Renal cortical epithelial cell (primary cell): Measurements from ENCODE around the gene SCN1B. TPM values are rescaled to one million over a fixed set of nuclear protein-coding genes. Genes with fewer than 3 reads are reported as not detected.
A peak's percentile ranks its signal among the peaks of the same experiment; 100 is the strongest.
"Not testable (repeated sequence)": the region's sequence is repeated elsewhere in the genome, so short reads cannot be mapped to it uniquely, and the experiment has no call there.

Source experiments
- DNase-seq: peaks from one replicate; pipeline ENCODE4 v3.0.0-alpha.2; 2011; ENCODE audit warnings: low read depth
- total RNA-seq: library from RNA; depleted of rRNA; stranded (reverse); fragments of >200 nt; gene quantifications from 2 replicates; pipeline ENCODE4 v1.2.3, GENCODE V29; 2014

Gene SCN1B
- total RNA-seq, 1 donor from 2014 or later: 2.7 TPM

DNA sequence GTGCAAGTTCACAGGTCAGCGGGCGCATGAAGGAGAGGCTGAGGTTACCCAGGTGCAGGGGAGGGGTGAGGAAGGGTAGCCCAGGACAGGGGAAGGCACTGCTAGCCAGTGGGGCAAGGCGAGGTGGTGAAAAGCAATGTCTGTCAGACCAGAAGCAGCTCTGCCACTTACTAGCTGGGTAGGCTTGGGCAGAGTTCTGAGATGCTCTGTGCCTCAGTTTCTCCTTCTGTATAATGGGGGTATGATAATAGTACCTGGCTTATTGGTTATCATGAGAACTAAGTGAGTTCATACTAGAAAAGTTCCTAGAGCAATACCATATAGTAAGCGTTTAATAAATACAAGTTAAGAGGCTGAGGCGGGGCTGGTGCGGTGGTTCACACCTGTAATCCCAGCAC is 14.3 kb upstream of the SCN1B start:
- no peak for DNase-seq

DNA sequence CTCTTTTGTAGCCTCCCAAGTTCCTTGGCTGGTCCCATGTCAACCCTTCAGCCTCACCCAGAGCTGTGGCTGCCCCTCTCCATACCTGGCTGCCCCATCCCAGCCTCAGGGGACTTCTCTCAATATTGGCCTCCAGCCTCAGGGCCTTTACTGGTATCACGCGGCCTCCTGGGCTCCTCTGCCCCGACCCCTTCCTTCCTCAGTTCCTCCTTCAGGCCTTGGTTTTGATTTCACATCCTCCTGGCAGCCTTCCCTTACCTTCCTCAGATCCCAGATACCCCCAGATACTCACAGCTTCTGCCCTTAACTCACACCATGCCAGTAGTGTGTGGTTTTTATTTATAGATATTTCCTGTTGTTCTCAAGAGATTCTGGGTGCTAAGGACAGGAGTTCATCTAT is 12.8 kb upstream of the SCN1B start:
- DNase-seq: no peak

DNA sequence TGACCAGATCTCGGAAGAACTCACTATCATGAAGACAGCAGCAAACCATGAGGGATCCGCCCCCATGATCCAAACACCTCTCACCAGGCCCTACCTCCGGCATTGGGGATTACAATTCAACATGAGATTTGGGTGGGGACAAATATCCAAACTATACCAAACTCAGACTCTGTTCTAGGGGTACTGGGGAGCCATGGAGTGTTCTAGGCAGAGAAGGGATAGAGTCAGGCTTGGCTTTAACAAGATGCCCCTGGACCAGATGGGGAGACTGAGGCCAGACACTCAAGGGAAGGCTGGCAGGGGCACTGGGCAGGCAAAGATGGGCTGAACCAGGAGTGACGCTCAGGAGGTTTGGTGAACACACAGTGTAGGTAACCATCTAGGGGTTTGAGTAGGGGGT is 11.9 kb upstream of the SCN1B start:
- no peak for DNase-seq

DNA sequence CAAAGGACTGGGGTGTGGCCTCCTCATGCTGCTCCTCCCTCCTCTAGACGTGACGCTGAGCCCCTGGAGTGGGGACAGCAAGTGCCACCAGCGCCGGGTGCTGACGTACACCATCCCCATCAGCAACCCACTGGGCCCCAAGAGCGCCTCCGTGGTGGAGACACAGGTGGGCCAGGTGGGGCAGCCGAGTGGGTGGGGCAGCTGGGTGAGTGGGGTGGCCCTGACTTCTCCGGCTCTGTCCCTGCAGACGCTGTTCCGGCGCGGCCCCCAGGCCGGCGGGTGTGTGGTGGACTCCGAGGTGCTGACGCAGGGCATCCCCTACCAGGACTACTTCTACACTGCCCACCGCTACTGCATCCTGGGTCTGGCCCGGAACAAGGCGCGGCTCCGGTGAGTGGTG is 11.1 kb upstream of the SCN1B start:
- DNase-seq: no peak

DNA sequence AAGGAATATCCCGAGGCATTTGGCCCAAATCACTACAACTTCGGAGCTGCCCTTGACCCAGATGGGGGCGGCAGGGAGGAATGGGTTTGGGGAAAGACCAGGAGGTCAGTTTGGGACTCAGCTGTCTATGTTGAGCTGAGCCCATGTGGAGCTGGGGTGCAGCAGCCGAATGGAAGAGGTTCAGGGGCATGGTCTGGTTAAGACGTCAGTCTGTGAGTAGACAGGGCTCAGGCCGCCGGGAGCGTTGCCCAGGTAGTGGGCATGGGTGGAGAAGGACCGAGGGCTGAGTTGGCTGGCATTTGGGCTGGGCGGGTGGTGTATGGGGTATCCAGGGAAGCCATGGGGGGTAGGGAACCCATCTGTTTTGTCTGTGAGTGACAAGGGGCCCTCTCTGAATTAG is 9.3 kb upstream of the SCN1B start:
- DNase-seq: no peak

DNA sequence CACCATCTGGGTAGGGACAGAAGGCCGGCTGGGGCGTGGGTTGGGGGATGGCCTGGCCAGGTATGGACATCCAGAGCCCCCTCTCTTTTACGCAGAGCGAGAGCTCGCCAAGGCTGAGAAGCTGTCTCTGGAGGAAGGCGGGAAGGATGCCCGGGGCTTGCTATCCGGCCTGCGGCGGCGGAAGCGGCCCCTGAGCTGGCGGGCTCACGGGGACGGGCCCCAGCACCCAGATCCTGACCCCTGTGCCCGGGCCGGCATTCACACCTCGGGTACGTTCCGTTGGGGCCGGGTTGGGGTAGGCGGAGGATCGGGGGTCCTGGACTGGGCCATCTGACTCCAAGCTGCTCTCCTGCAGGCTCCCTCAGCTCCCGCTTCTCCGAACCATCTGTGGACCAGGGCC is 8.7 kb upstream of the SCN1B start:
- no peak for DNase-seq

DNA sequence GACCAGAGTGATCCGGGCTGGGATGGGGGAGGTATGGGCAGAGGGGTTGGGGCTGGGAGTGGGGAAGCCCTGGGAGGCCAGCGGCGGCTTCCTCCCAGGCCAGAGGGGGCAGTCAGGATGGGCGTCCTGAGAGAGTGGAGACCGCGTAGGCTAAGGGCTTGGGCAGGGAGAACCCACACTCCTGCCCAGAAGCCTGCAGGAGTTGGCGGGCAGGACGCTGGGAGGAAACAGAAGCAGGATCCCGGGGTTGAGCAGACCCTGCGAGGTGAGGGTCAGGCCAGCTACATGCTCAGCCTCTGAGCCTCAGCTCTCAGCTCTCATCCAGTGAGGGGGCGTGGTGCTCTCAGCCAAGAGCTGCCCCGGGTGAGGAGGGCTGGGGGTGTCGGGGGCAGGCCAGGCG is 7.8 kb upstream of the SCN1B start:
- DNase-seq: no peak

DNA sequence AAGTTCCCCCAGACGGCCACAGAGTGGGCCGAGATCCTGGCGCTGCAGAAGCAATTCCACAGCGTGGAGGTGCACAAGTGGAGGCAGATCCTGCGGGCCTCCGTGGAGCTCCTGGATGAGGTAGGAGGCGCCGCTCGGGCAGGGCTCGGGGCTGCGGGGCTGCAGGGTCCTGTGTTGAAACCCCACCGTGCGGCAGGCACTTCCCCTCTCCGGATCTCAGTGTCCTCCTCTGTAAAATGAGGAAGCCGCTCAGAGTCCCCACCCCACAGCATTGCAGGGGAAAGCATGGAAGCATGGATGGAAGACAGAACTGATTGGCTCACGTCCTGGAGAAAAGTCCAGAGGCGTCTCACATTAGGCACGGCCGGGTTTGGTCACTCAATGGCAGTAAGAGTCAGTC is 6.8 kb upstream of the SCN1B start:
- DNase-seq: no peak

DNA sequence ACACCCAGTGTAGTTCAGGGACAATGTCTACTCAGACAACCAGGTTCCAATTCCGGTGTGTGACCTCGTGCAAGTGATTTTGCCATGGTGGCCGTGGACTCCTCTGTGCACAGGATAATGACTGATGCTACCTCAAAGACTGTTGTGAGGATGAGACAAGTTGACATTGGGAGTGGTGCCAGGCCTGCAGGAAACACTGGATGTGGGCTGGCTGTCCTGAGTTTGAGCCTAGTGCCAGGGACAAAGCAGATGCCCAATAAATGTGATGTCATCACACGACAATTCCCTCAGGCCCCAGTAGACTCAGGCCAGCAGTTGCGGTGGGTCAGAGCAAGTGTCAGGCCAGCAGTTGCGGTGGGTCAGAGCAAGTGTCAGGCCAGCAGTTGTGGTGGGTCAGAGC is 6.2 kb upstream of the SCN1B start:
- DNase-seq: no peak

DNA sequence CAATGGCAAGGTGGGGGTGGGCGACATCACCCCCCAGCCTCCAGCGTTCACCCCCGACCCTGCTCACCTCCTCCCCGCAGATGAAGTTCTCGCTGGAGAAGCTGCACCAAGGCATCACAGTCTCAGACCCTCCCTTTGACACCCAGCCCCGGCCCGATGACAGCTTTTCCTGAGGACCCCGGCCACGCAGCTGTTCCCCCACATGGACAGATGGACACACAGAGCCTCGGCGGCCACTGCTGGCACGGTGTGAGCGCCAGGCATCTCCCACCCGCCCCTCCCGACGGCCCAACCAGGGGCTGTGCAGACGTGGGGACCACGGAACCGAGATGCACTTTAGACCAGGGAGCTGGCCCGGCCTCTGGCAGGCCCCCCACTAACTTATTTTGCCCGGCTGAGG is 4.3 kb upstream of the SCN1B start:
- no peak for DNase-seq

DNA sequence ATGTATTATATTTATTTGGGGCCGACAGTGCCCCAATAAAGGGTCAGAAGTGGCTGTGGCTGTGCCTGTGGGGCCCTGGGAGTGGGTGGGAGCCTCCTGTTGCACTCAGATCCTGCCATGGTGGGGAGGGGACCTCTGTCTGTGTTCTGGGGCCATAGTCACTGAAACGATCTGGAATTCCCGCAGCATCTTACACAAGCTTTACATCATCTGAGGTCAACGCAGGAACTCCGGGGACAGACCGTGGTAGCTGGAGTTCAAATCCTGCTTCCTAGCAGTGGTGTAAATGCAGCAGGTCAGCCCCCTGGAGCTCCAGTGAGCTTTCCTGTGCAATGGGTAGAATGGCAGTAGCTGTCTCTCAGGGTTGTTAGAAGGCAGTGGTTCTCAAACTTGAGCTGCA is 3.9 kb upstream of the SCN1B start:
- no peak for DNase-seq

DNA sequence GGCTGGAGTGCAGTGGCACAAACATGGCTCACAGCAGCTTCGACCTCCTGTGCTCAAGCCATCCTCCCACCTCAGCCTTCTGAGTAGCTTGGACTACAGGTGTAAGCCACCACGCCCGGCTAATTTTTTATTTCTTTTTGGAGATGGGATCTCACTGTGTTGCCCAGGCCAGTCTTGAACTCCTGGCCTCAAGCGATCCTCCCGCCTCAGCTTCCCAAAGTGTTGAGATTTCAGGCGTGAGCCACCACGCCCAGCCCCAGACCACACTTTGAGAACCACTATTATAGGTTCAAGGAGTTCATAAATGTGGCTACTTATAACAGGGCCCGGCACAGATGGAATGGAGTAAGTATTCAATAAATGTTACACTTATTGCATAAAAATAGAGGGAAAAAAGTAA is 3.3 kb upstream of the SCN1B start:
- no peak for DNase-seq

DNA sequence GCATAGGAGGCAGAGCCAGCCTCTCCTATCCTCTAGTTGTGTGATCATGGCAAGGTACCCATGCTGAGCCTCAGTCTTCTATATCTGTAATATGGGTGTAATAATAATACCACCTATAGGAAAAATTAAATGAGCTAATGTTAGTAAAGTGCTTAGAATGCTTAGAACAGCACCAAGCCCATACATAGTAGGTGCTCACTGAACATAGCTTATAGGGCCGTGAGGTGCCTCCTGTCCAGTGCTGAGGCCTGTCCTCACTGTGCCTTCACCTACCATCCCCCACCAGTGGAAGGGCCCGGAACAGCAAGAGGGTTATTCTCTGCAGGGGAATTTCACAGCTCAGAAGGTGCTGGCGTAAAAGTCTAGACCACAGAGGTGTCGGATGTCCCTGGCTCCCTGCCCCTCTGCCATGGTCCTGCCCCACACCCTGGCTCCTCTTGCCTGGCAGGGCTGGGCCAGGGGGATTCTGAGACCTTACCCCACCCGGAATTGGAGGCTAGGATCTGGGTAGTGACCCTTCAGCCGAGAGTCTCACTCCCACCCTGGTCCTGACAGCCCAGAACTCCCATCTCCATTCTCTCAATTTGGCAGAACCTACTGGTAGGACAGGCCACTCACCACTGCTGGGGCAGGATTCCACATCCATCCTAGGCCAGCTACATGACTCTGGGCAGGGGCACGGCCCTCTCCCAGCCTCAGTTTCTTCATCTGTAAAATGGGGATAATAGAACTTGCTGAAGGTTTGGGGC is 2.2 kb upstream of the SCN1B start:
- peak; percentile 41 for DNase-seq

DNA sequence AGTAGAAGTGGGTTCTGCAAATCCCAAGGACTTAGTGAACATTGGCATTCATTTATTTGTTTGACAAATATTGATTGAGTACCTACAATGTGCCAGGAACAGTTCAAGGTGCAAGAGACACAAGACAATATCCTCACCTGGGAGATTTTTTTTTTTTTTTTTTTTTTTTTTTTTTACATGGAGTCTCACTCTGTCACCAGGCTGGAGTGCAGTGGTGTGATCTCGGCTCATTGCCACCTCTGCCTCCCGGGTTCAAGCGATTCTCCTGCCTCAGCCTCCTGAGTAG is 1.7 kb upstream of the SCN1B start:
- DNase-seq: not testable (repeated sequence)

DNA sequence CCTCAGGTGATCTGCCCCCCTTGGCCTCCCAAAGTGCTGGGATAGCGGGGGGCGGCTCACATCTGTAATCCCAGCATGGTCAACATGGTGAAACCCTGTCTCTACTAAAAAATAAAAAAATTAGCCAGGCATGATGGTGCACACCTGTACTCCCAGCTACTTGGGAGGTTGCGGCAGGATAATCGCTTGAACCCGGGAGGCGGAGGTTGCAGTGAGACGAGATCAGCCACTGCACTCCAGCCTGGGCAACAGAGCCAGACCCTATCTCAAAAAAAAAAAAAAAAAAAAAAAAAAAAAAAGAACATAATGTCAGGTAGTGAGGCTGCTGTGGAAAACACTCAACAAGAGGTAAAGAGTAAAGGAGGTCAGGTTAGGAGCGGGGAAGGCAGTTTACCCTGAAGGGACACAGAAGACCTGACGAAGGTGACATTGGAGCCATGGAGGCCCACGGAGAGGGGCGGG is 964 bp upstream of the SCN1B start:
- not testable (repeated sequence) for DNase-seq

DNA sequence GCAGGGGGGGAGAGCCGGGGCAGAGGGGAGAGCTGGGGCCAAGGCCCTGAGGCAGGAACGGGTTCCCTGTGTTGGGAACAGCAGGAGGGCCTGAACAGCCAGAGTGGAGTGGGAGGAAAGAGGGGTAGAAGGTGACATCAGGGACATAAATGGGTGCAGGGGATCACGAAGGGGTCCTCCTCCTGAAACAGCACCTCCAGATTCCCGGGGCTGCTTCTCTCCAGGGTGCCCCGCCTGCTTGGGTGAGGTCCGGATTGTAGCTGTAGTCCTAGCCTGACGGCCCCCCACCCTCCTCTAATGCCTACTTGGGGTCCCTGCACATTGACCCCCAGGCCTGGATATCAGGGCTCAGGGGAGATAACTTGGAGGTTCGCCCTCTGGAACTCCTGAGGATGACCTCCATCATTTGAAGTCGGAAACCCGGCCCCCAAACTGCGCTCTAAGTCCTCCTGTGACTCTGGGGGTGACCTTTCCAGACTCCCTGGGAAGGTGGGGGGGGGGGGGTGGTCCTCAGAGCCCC is 473 bp upstream of the SCN1B start:
- DNase-seq: no peak

DNA sequence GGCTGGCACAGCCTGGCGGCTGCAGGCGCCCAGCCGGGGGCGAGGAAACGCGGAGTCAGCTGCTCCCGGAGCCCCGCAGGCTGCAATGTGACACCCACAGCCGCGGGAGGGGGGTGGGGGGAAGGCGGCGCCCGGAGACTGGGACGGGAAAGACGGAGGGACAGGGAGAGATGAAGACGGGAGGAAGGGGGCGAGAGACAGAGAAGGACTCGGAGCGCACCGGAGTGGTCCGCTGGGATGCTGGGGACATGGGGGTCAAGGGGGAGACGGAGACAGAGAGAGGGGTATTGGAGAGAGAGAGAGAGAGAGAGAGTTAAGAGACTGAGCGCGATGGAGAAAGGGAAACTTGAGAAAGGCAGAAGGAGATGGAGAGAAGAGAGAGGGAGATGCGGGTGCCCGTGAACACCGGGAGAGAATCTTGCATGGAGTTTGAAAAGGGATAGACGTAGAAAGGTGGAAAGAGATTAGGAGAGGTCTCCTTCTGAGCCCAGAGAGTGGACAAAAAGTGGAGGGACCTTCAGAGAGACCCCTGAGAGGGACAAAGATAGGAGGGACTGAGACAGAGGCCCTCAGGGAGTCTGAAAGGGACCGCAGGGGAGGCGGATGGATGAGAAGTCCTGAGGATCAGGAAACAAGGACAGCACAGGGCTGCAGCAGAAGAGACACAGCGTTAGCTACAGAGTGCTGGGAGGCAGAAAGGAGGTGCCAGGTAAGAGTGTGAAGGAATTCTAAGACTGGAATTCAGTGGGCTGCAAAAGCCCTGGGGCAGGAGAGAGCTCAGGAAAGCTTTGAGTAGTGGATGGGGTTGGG is 1.0 kb downstream of the SCN1B start:
- no peak for DNase-seq

DNA sequence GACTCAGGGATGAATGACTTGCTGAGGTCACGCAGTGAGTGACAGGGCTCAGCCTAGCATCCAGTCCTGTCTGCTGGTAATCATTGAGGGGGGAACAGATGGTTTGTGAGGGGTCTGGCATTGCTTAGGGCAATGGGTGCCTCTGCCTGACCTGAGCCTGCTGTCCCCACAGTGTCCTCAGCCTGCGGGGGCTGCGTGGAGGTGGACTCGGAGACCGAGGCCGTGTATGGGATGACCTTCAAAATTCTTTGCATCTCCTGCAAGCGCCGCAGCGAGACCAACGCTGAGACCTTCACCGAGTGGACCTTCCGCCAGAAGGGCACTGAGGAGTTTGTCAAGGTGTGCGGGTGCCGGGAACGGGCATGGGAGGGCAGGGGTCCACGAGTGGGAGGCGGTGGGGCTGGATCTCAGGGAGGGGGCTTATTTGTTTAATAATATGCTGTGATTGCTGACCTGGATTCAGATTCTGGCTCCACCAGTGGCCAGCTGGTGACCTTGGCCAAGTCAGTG is 2.1 kb downstream of the SCN1B start:
- DNase-seq: no peak

DNA sequence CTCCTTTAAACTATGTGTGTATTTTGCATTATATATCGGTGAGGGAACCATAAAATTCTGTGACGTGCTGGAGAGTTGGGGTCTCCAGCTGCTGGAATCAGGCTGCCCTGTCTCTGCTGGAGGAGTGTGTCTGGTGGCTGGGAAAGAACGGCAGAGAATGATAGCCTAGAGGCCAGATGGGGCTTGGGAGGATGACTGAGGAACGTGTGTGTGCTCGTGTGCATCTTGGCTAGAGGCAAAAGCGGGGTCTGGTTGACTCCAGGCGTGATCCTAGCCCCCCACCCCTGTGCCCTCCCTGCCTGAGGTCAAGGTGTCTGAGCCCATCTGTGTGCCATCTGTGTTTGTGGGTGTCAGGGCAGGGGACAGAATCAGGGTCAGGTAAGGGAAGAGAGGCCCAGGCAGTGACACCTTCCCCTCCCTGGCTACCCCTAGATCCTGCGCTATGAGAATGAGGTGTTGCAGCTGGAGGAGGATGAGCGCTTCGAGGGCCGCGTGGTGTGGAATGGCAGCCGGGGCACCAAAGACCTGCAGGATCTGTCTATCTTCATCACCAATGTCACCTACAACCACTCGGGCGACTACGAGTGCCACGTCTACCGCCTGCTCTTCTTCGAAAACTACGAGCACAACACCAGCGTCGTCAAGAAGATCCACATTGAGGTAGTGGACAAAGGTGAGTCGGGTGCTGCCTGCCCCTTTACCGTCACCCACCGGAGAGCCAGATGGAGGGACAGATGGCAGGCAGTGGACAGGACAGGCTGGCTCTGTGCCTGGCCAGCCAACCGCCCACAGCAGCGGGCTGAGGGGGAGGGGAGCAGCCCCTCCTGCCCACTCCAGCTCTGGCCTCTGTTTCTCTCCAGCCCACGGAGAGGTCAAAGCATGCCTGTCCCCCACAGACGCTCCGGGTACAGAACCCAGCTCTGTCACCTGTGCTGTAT is 3.1 kb downstream of the SCN1B start:
- no peak for DNase-seq

DNA sequence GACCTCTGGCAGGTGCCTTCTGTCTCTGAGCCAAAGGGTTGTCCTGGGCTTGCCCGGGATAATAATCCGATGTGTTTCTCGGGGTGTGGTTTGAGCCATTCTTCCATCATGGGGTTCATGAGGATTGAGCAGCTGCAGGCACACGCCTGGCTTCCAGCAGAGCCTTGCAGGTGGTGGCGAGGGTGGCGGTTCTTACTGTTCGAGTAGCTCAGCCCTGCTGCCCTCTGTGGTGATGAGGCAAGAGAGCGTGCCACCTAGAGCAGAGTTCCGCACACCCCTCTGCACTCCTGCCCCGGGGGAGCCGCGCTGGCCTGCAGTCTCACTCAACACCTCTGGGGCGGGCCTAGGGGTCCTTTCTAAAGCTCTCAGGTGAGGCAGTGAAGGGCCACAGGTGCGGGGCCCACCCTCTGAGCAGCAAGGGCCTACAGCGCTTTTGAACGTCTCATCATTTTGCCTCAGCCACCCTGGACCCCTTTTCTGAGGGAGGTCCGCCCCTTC is 3.8 kb downstream of the SCN1B start:
- no peak for DNase-seq

DNA sequence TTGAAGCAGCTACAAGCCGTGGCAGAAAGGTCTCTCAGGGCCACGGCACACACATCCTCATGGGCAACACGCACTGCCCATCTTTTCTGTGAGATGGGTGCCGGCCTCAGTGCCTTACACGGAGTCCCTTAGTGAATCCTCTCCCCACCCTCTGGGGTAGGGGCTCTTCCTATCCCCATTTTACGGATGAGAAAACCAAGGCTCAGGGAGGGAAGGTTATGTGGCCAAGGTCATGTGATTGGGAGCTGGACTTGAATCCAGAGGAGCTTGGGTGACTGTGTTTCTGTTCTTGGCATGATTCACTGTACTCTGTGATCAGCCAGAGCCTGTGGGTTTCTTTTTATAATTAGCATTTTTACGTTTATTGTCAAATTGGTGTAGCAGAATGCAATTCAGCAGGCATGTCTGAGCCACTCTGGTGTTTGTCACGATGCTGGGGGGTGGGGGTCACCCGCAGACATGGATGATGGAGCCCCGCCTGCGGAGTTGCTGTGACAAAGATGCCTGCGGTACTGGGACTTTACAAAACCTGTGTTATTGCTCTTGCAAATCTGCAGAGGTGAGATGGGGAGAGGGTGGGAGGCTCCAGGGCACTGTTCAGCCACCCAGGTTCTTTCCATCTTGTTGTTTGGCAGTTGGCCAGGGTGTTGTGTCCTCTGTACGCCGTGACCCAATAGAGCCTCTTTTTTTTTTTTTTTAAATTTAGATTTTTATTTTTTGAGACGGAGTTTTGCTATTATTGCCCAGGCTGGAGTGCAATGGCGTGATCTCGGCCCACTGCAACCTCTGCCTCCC is 4.5 kb downstream of the SCN1B start:
- no peak for DNase-seq
